Nephron progenitor cell (in vitro differentiated cells): ENCODE results near the gene IL22RA1.
A peak's percentile ranks its signal among the peaks of the same experiment; 100 is the strongest.

Experiments
- DNase-seq: peaks from one replicate; pipeline ENCODE4 v3.0.0; 2021
- H3K27ac Mint-ChIP-seq: 2 replicates; pipeline ENCODE4 v1.8.0; 2021; ENCODE audit warnings: mild to moderate bottlenecking, moderate library complexity, mixed read lengths
- H3K27me3 Mint-ChIP-seq: 2 replicates; pipeline ENCODE4 v1.8.0; 2021; ENCODE audit warnings: mild to moderate bottlenecking, low read depth, mixed read lengths; ENCODE audit not compliant: poor library complexity
- H3K36me3 Mint-ChIP-seq: 2 replicates; pipeline ENCODE4 v1.8.0; 2021; ENCODE audit warnings: low read depth, mixed read lengths
- H3K4me1 Mint-ChIP-seq: 2 replicates; pipeline ENCODE4 v1.8.0; 2021; ENCODE audit warnings: mixed read lengths
- H3K4me3 Mint-ChIP-seq: 2 replicates; pipeline ENCODE4 v1.8.0; 2021; ENCODE audit warnings: mild to moderate bottlenecking, moderate library complexity, mixed read lengths
- H3K9me3 Mint-ChIP-seq: 2 replicates; pipeline ENCODE4 v1.8.0; 2021; ENCODE audit warnings: mild to moderate bottlenecking, moderate library complexity, mixed read lengths
- CTCF ChIP-seq: fragments of 200-600 bp; sonication (generic); IDR thresholded peaks from 2 replicates; pipeline ENCODE4 v1.5.0; 2021; ENCODE audit warnings: antibody characterized with exemption

Gene IL22RA1

GRCh38 chr1:24186711-24186992 is 43.7 kb upstream of the IL22RA1 start:
- H3K4me1 Mint-ChIP-seq, result peaks cover 13% of the 10 kb centered on the region
- TF ChIP-seq CTCF, result no peak
- no peaks in the 10 kb centered on the region for H3K36me3 Mint-ChIP-seq
- H3K27me3 Mint-ChIP-seq, result peaks cover 55% of the 10 kb centered on the region
- H3K4me3 Mint-ChIP-seq, result peak overlapping the region; percentile 80
- H3K27ac Mint-ChIP-seq, result no peak overlapping the region
- no peak for DNase-seq
- H3K9me3 Mint-ChIP-seq, result no peaks in the 10 kb centered on the region

- Mint-ChIP-seq H3K4me1 (peaks cover 13% of the 10 kb centered on the region), H3K27ac (no peak overlapping the region), H3K9me3 (no peaks in the 10 kb centered on the region), H3K36me3 (no peaks in the 10 kb centered on the region), H3K27me3 (peaks cover 50% of the 10 kb centered on the region), H3K4me3 (peak overlapping the region; percentile 80)
- no peak for DNase-seq
- TF ChIP-seq CTCF, result no peak
Observed at GRCh38 chr1:24186031-24186710, 43.2 kb upstream of the IL22RA1 start.

- no peak for TF ChIP-seq CTCF
- H3K4me3 Mint-ChIP-seq, result no peak overlapping the region
- H3K36me3 Mint-ChIP-seq, result no peaks in the 10 kb centered on the region
- H3K27me3 Mint-ChIP-seq, result peaks cover 45% of the 10 kb centered on the region
- no peak for DNase-seq
- H3K9me3 Mint-ChIP-seq, result no peaks in the 10 kb centered on the region
- H3K4me1 Mint-ChIP-seq, result peaks cover 13% of the 10 kb centered on the region
- no peak overlapping the region for H3K27ac Mint-ChIP-seq
Observed at GRCh38 chr1:24185076-24185475, 42.1 kb upstream of the IL22RA1 start.

GRCh38 chr1:24182061-24182460 is 39.1 kb upstream of the IL22RA1 start:
- Mint-ChIP-seq H3K4me3 (no peak overlapping the region), H3K27ac (no peak overlapping the region), H3K4me1 (peaks cover 7% of the 10 kb centered on the region)

GRCh38 chr1:24181619-24182018 is 38.7 kb upstream of the IL22RA1 start:
- no peaks in the 10 kb centered on the region for H3K9me3 Mint-ChIP-seq
- DNase-seq, result no peak
- H3K27ac Mint-ChIP-seq, result no peak overlapping the region
- H3K4me3 Mint-ChIP-seq, result no peak overlapping the region
- H3K27me3 Mint-ChIP-seq, result peaks cover 15% of the 10 kb centered on the region
- H3K36me3 Mint-ChIP-seq, result no peaks in the 10 kb centered on the region
- TF ChIP-seq CTCF, result no peak
- H3K4me1 Mint-ChIP-seq, result peaks cover 5% of the 10 kb centered on the region

More at GRCh38 chr1:24182061-24182460, 39.1 kb upstream of the IL22RA1 start:
- peaks cover 16% of the 10 kb centered on the region for H3K27me3 Mint-ChIP-seq
- no peaks in the 10 kb centered on the region for H3K9me3 Mint-ChIP-seq
- DNase-seq, result no peak
- TF ChIP-seq CTCF, result no peak
- H3K36me3 Mint-ChIP-seq, result no peaks in the 10 kb centered on the region

GRCh38 chr1:24180676-24181075 is 37.7 kb upstream of the IL22RA1 start:
- Mint-ChIP-seq H3K9me3 (no peaks in the 10 kb centered on the region), H3K4me3 (no peak overlapping the region), H3K36me3 (no peaks in the 10 kb centered on the region), H3K4me1 (no peaks in the 10 kb centered on the region), H3K27ac (no peak overlapping the region), H3K27me3 (peaks cover 5% of the 10 kb centered on the region)
- no peak for DNase-seq
- no peak for TF ChIP-seq CTCF
